AG09309 (cell line): Measurements from ENCODE around the gene FRY.

Experiments used
- DNase-seq: peaks from one replicate; pipeline ENCODE4 v3.0.0-alpha.2; 2010; ENCODE audit warnings: low read depth
- H3K4me3 ChIP-seq: 2 replicates; pipeline ENCODE4 v1.5.1; 2011; ENCODE audit warnings: mild to moderate bottlenecking, low read depth, low read length, moderate library complexity; ENCODE audit not compliant: control insufficient read depth
- CTCF ChIP-seq: IDR thresholded peaks from 2 replicates; pipeline ENCODE4 v1.5.1; 2011; ENCODE audit warnings: mild to moderate bottlenecking, low read depth, low read length, inconsistent platforms; ENCODE audit not compliant: insufficient read depth, control insufficient read depth; ENCODE audit errors: missing control alignments

The FRY gene

GRCh38 chr13:32257649-32258048 lies 226.1 kb downstream of the FRY start:
- no peak for TF ChIP-seq CTCF
- H3K4me3 ChIP-seq = no peak overlapping the region
- DNase-seq = no peak

GRCh38 chr13:32259116-32259515 lies 227.5 kb downstream of the FRY start:
- no peak overlapping the region for H3K4me3 ChIP-seq
- TF ChIP-seq CTCF = no peak
- no peak for DNase-seq

- H3K4me3 ChIP-seq = no peak overlapping the region
- no peak for TF ChIP-seq CTCF
- DNase-seq = peak; percentile 23
Observed at GRCh38 chr13:32261567-32261966, 230.0 kb downstream of the FRY start.

- DNase-seq = no peak
- no peak overlapping the region for H3K4me3 ChIP-seq
- no peak for TF ChIP-seq CTCF
Observed at GRCh38 chr13:32262165-32262564, 230.6 kb downstream of the FRY start.

GRCh38 chr13:32262619-32263018 lies 231.0 kb downstream of the FRY start:
- no peak for TF ChIP-seq CTCF
- DNase-seq = no peak
- no peak overlapping the region for H3K4me3 ChIP-seq

GRCh38 chr13:32264407-32264806 lies 232.8 kb downstream of the FRY start:
- no peak overlapping the region for H3K4me3 ChIP-seq
- TF ChIP-seq CTCF = no peak
- DNase-seq = no peak

- H3K4me3 ChIP-seq = no peak overlapping the region
- DNase-seq = no peak
- TF ChIP-seq CTCF = no peak
Observed at GRCh38 chr13:32265726-32266125, 234.2 kb downstream of the FRY start.
